Heart left ventricle (tissue), 16 donors: ENCODE results near the gene SET. TPM values are rescaled to one million over a fixed set of nuclear protein-coding genes. Genes with fewer than 3 reads are reported as not detected.

Experiments used
- ATAC-seq, 4 donors: fragments of 200-7000 bp; cut with Tn5 transposase; one replicate each; pipeline ENCODE4 v1.9.1; 2020 to 2022; ENCODE audit warnings: moderate library complexity in 4 of 4, mild to moderate bottlenecking in 3 of 4, moderate number of reproducible peaks in 1 of 4
- DNase-seq, 5 donors: peaks; one replicate each; pipeline ENCODE4 v3.0.0-alpha.2; 2020
- H3K27ac ChIP-seq, 12 donors: fragments of 200-600 bp; sonication (generic) in 4 of 12; one replicate each; pipeline versions ENCODE4 v1.5.0 to v1.8.0; 2016 to 2022; ENCODE audit warnings: mild to moderate bottlenecking in 2 of 12
- H3K27me3 ChIP-seq, 9 donors: fragments of 200-600 bp; sonication (generic) in 2 of 9; one replicate each; pipeline versions ENCODE4 v1.5.1 to v1.8.0; 2016 to 2022; ENCODE audit warnings: mild to moderate bottlenecking in 3 of 9
- H3K36me3 ChIP-seq, 9 donors: fragments of 200-600 bp; sonication (generic) in 2 of 9; one replicate each; pipeline versions ENCODE4 v1.5.0 to v1.8.0; 2018 to 2022; ENCODE audit warnings: mild to moderate bottlenecking in 2 of 9
- H3K4me1 ChIP-seq, 12 donors: fragments of 200-600 bp; sonication (generic) in 4 of 12; one replicate each; pipeline versions ENCODE4 v1.5.0 to v1.8.0; 2016 to 2022; ENCODE audit warnings: mild to moderate bottlenecking in 3 of 12
- H3K4me3 ChIP-seq, 12 donors: fragments of 200-600 bp; sonication (generic) in 4 of 12; one replicate each; pipeline versions ENCODE4 v1.5.0 to v1.8.0; 2017 to 2022; ENCODE audit warnings: mild to moderate bottlenecking in 9 of 12, moderate library complexity in 4 of 12
- H3K9me3 ChIP-seq, 12 donors: fragments of 200-600 bp; sonication (generic) in 4 of 12; one replicate each; pipeline versions ENCODE4 v1.5.0 to v1.8.0; 2016 to 2022; ENCODE audit warnings: mild to moderate bottlenecking in 1 of 12
- CTCF ChIP-seq, 12 donors: fragments of 200-600 bp; sonication (generic) in 4 of 12; IDR thresholded peaks; one replicate each; pipeline versions ENCODE4 v1.5.0 to v1.8.0; 2018 to 2022; ENCODE audit warnings: antibody characterized with exemption in 12 of 12, mild to moderate bottlenecking in 5 of 12
- POLR2A ChIP-seq, 2 donors: fragments of 450-650 bp; IDR thresholded peaks; one replicate each; pipeline ENCODE4 v1.6.1; 2017; ENCODE audit warnings: antibody characterized with exemption in 2 of 2, mild to moderate bottlenecking in 2 of 2, moderate library complexity in 2 of 2
- WGBS, 4 donors: extraction: QIAGEN DNeasy Blood & Tissue Kit in 2 of 4; methylation state at CpG; one replicate each; pipeline versions ENCODE4 v1.1.5 to v1.1.7; 2013 to 2018; 5-methylcytosine and 5-hydroxymethylcytosine counted together
- intact Hi-C, 10 donors: fragments of 100-400 bp; cut with DNase I; formaldehyde crosslinking; loops; one replicate each; pipeline versions ENCODE4 v1.11.1 to v1.14.2; 2022
- polyA plus RNA-seq, 2 donors: library from polyadenylated mRNA; stranded (reverse); fragments of 200-250 nt; gene quantifications; one replicate each; pipeline ENCODE4 v1.2.3, GENCODE V29; 2013
- total RNA-seq, 9 donors: library from RNA; depleted of rRNA in 2 of 9; stranded (reverse); fragments of >200 nt in 2 of 9; fragmentation: NEBNext Ultra II Directional in 3 of 9; extraction: Animal tissue kit (Norgen Biotek cat#: 25700) in 3 of 9; gene quantifications; one replicate each; pipeline versions ENCODE4 v1.1.0 to v1.2.4, GENCODE V29; 2016 to 2023
- donor health status: ischemic (EF 13 %, LVEDD 7.1; RV severe dilation, severe dysfunction).
- donor health status: healthy with polysubstance abuse.
- donor health status: DM: no; HTN: yes; CAD: no.
- donor health status: DM: no; HTN: no; CAD: no.
- donor health status: ischemic (EF 25% LVEDD 6.9; RV normal size, moderate dysfunction).
- donor health status: ischemic (EF 25% LVEDD 5.7; RV mildly dilated, moderate dysfunction).
- donor health status: healthy.
- donor health status: DM: yes; HTN: yes; CAD: no.
- donor health status: ischemic (EF 35%, LVEDD 5.7; RV mildly dilated, moderate dysfunction).
- donor health status: nonischemic (EF 11% LVEDD 7.7; RV severe dilation, severe dysfunction).
- donor health status: DM: yes; HTN: yes; CAD: no.
- donor health status: PGD.
- donor health status: ischemic (EF 29% LVEDD 5.4; RV normal size, mild dysfunction).
- donor health status: nonischemic (EF 23%, LVEDD 6.1; RV moderate dilation, normal function).

Gene SET
- total and polyA plus RNA-seq, 11 donors, result 67.6 to 240 (median 203) TPM

DNA sequence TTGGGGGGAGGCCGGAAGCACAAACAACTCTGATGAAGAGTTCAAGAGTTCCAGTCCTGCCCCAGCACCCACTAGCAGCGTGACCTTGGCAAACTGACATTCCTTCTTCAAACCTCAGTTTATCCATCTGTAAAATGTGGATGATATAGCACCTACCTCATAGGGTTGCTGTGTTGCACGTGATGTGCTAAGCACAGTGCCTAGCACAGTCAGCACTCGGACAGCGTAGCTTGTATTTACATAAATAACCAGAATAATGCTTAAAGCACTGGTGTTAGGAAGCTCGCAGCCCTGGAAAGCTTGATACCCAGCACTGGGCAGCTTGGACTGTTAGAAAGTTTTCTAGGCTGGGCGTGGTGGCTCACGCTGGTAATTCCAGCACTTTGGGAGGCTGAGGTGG lies 18.4 kb downstream of the SET start:
- DNase-seq (peak in 2 of 5 donors; percentile 1 to 15), ATAC-seq (no peak)
- 92 to 98% (median 96%) methylated on average over 8 of the region's 8 CpGs for WGBS, 4 donors
- intact Hi-C loops, result no loop called here
- H3K4me3 ChIP-seq, result no peak overlapping the region
- H3K27ac ChIP-seq, result no peak overlapping the region
- no peaks in the 10 kb centered on the region for H3K27me3 ChIP-seq
- H3K4me1 ChIP-seq, result peaks cover 0 to 14% (median 0%) of the 10 kb centered on the region in 12 donors
- H3K9me3 ChIP-seq, result no peaks in the 10 kb centered on the region
- TF ChIP-seq CTCF (IDR thresholded peaks at IDR 0.05) (no peak), POLR2A (IDR thresholded peaks at IDR 0.05) (no peak)
- peaks cover 0 to 12% (median 0%) of the 10 kb centered on the region in 9 donors for H3K36me3 ChIP-seq

DNA sequence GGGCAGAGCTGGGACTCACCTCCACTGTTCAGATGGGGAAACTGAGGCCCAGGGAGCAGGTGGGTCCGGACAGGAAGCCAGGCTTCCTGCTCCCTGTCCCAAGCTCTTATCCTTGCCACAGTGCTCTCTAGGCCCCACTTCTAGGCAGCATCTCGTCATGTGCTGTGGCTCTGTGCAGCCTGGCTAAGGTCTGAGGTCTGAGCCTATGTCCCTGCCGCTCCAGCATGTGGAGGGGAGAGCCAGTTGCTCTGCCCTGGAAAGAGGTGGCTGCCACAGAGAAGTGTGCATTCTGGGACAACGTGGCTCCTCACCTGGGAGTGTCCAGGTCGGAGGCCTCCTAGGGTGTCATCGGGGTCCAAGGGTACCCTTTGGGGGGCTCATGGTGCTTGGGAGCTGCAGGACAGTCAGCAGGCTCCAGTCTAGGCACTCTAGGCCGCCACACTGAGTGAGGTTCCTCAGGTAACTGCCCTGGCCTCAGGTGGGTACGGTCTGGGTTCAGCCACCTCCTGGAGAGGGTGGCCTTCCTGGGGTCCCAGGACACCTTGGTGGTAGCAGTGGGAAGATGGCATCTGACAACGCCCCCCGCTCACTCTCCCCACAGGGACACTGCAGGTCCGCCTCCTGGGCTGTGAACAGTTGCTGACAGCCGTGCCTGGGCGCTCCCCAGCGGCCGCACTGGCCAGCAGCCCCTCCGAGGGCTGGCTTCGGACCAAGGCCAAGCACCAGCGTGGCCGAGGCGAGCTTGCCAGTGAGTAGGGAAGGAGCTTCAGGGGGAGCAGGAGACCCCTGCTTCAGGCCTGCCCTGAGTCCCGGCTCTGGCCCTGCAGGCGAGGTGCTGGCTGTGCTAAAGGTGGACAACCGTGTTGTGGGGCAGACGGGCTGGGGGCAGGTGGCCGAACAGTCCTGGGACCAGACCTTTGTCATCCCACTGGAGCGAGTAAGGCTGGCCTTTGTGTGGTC lies 23.7 kb downstream of the SET start:
- Histone ChIP-seq H3K4me1 (no peaks in the 10 kb centered on the region), H3K36me3 (peaks cover 0 to 35% (median 2%) of the 10 kb centered on the region in 9 donors), H3K9me3 (no peaks in the 10 kb centered on the region), H3K27me3 (no peaks in the 10 kb centered on the region), H3K27ac (no peak overlapping the region), H3K4me3 (no peak overlapping the region)
- intact Hi-C loops, result no loop called here
- WGBS, 4 donors, result 95 to 97% (median 95%) methylated on average over 20 to 26 of the region's 26 CpGs
- ATAC-seq, result peak in 1 of 4 donors; percentile 14
- TF ChIP-seq POLR2A (IDR thresholded peaks at IDR 0.05) (no peak), CTCF (IDR thresholded peaks at IDR 0.05) (no peak)
- DNase-seq, result peak in 2 of 5 donors; percentile 19 to 48

DNA sequence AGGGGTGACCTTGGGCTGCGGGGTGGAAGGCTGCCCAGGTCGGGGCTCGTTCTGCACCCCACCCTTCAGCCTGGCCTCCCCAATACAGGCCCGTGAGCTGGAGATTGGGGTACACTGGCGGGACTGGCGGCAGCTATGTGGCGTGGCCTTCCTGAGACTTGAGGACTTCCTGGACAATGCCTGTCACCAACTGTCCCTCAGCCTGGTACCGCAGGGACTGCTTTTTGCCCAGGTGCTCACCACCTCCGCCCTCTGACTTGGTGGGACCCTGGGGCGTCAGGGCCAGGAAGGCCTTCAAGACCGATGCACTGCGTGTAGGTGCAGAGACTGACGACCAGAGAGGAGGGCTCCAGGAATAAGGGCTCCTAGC lies 24.4 kb downstream of the SET start:
- TF ChIP-seq CTCF (IDR thresholded peaks at IDR 0.05) (no peak), POLR2A (IDR thresholded peaks at IDR 0.05) (no peak)
- Histone ChIP-seq H3K27me3 (no peaks in the 10 kb centered on the region), H3K4me1 (no peaks in the 10 kb centered on the region), H3K36me3 (peaks cover 0 to 35% (median 2%) of the 10 kb centered on the region in 9 donors), H3K4me3 (no peak overlapping the region), H3K27ac (no peak overlapping the region), H3K9me3 (no peaks in the 10 kb centered on the region)
- intact Hi-C loops, result no loop called here
- DNase-seq (peak in 1 of 5 donors; percentile 46), ATAC-seq (peak in 1 of 4 donors; percentile 24)
- 93 to 97% (median 96%) methylated on average over 7 to 13 of the region's 13 CpGs for WGBS, 4 donors

GRCh38 chr9:128713941-128714573 lies 25.0 kb downstream of the SET start:
- 91 to 97% (median 96%) methylated on average over 17 to 19 of the region's 19 CpGs for WGBS, 4 donors
- Histone ChIP-seq H3K27ac (no peak overlapping the region), H3K27me3 (no peaks in the 10 kb centered on the region), H3K36me3 (peaks cover 0 to 35% (median 2%) of the 10 kb centered on the region in 9 donors), H3K4me3 (no peak overlapping the region), H3K9me3 (no peaks in the 10 kb centered on the region), H3K4me1 (no peaks in the 10 kb centered on the region)
- ATAC-seq (no peak), DNase-seq (peak in 2 of 5 donors; percentile 18 to 33)
- intact Hi-C loops, result no loop called here
- TF ChIP-seq CTCF (IDR thresholded peaks at IDR 0.05) (no peak), POLR2A (IDR thresholded peaks at IDR 0.05) (no peak)
